Endothelial cell of umbilical vein (primary cell): ENCODE data around the gene MFRP. TPM values are rescaled to one million over a fixed set of nuclear protein-coding genes. Genes with fewer than 3 reads are reported as not detected.

Experiments used
- BruUV-seq: library from RNA; stranded (reverse); fragments of 400-500 nt; replicated peaks from 2 replicates; lab custom pipeline; 2021; lab: Mats Ljungman, UMichigan
- CTCF ChIA-PET: fragments of 300-600, 350-600 bp; sonication (Branson Sonifier 250); formaldehyde crosslinking; loops from one replicate; lab custom pipeline; 2021; ENCODE audit warnings: antibody characterized with exemption, inconsistent platforms; lab: Charles Lee
- POLR2A ChIA-PET: fragments of 300-600, 350-600 bp; sonication (Branson Sonifier 250); formaldehyde crosslinking; loops from one replicate; lab custom pipeline; 2021; ENCODE audit warnings: antibody characterized with exemption, inconsistent platforms; lab: Charles Lee
- DNase-seq: peaks from one replicate; pipeline ENCODE4 v3.0.0-alpha.2; 2011; ENCODE audit warnings: low read depth, low spot score
- FAIRE-seq: peaks from 2 replicates; lab custom pipeline; 2011; peaks lifted over from hg19 to GRCh38; lab: Jason Lieb, UNC
- H2AFZ ChIP-seq: 2 replicates; pipeline ENCODE4 v1.6.0; 2012; ENCODE audit warnings: low read depth, low read length, control low read depth, inconsistent platforms
- H3K27ac ChIP-seq: 2 replicates; pipeline ENCODE4 v1.5.1; 2011; ENCODE audit warnings: low read depth, mild to moderate bottlenecking, control low read depth, low read length, moderate library complexity; ENCODE audit not compliant: insufficient read depth
- H3K27me3 ChIP-seq, 2 experiments: 2 replicates each; pipeline versions ENCODE4 v1.6.0 to v1.6.1; 2011; ENCODE audit warnings: low read length in 2 of 2, mixed read lengths in 1 of 2; ENCODE audit not compliant: control insufficient read depth in 2 of 2, insufficient read depth in 2 of 2
- H3K36me3 ChIP-seq, 2 experiments: 2 replicates in 1 of 2; 3 replicates in 1 of 2; pipeline ENCODE4 v1.5.1; 2011; ENCODE audit warnings: low read length in 2 of 2, mild to moderate bottlenecking in 1 of 2, moderate library complexity in 1 of 2; ENCODE audit not compliant: control insufficient read depth in 2 of 2, insufficient read depth in 2 of 2; ENCODE audit errors: extremely low read depth in 1 of 2
- H3K4me1 ChIP-seq: 3 replicates; pipeline ENCODE4 v1.5.1; 2011; ENCODE audit warnings: mild to moderate bottlenecking, low read length; ENCODE audit not compliant: control insufficient read depth, insufficient read depth; ENCODE audit errors: extremely low read depth
- H3K4me2 ChIP-seq: 2 replicates; pipeline ENCODE4 v1.6.1; 2011; ENCODE audit warnings: low read length, control low read depth, mixed read lengths; ENCODE audit not compliant: insufficient read depth
- H3K4me3 ChIP-seq, 3 experiments: fragments of 200-600 bp in 1 of 3; sonication (generic), shearing (Covaris generic) in 1 of 3; replicated peaks in 1 of 3; 2 replicates each; pipeline ENCODE4 v1.5.1; 2011 to 2016; ENCODE audit warnings: control low read depth in 3 of 3, low read length in 3 of 3, mild to moderate bottlenecking in 2 of 3, inconsistent platforms in 1 of 3, low read depth in 1 of 3, moderate library complexity in 1 of 3; ENCODE audit not compliant: insufficient read depth in 1 of 3
- H3K79me2 ChIP-seq: 2 replicates; pipeline ENCODE4 v1.6.0; 2012; ENCODE audit warnings: low read length, inconsistent platforms; ENCODE audit not compliant: control insufficient read depth, insufficient read depth
- H3K9ac ChIP-seq: replicated peaks from 2 replicates; pipeline ENCODE3; 2011; ENCODE audit warnings: low read length, control low read depth; ENCODE audit not compliant: insufficient read depth; ENCODE audit errors: extremely low read depth
- H3K9me1 ChIP-seq: replicated peaks from 3 replicates; pipeline ENCODE4 v1.6.0; 2011; ENCODE audit warnings: mild to moderate bottlenecking, low read length; ENCODE audit not compliant: control insufficient read depth, insufficient read depth; ENCODE audit errors: extremely low read depth
- H3K9me3 ChIP-seq: replicated peaks from 2 replicates; pipeline ENCODE4 v1.5.1; 2012; ENCODE audit warnings: low read length, inconsistent platforms; ENCODE audit not compliant: control insufficient read depth, insufficient read depth
- H4K20me1 ChIP-seq: replicated peaks from 2 replicates; pipeline ENCODE3; 2011; ENCODE audit warnings: mild to moderate bottlenecking, low read length; ENCODE audit not compliant: control insufficient read depth, insufficient read depth; ENCODE audit errors: extremely low read depth
- CTCF ChIP-seq, 2 donors: IDR thresholded peaks; 1 replicate in 1 of 2; 2 replicates in 1 of 2; pipeline ENCODE4 v1.5.1; 2011; ENCODE audit warnings: low read length in 2 of 2, mild to moderate bottlenecking in 2 of 2, moderate library complexity in 2 of 2, control low read depth in 1 of 2, inconsistent platforms in 1 of 2, low read depth in 1 of 2; ENCODE audit not compliant: insufficient read depth in 1 of 2; ENCODE audit errors: extremely low read depth in 1 of 2
- EZH2 ChIP-seq: IDR thresholded peaks from 2 replicates; pipeline ENCODE4 v1.6.1; 2012; ENCODE audit warnings: borderline replicate concordance, low read depth, mild to moderate bottlenecking, moderate library complexity, low read length, inconsistent platforms; ENCODE audit not compliant: severe bottlenecking
- FOS ChIP-seq: IDR thresholded peaks from 2 replicates; pipeline ENCODE4 v1.6.1; 2011; ENCODE audit warnings: mild to moderate bottlenecking, low read length, moderate library complexity, borderline replicate concordance; ENCODE audit not compliant: insufficient read depth
- GATA2 ChIP-seq: IDR thresholded peaks from 2 replicates; pipeline ENCODE4 v1.7.0; 2011; ENCODE audit warnings: low read depth, mild to moderate bottlenecking, moderate library complexity, mixed read lengths, low read length; ENCODE audit not compliant: insufficient read length, insufficient read depth
- JUN ChIP-seq: IDR thresholded peaks from 2 replicates; pipeline ENCODE4 v1.6.1; 2011; ENCODE audit warnings: borderline replicate concordance, low read depth; ENCODE audit not compliant: insufficient read length, insufficient read depth
- MYC ChIP-seq: IDR thresholded peaks from one replicate; pipeline ENCODE4 v1.6.1; 2011; ENCODE audit warnings: mild to moderate bottlenecking, low read depth, low read length
- POLR2A ChIP-seq: IDR thresholded peaks from 2 replicates; pipeline ENCODE4 v1.6.1; 2012; ENCODE audit warnings: low read depth, mild to moderate bottlenecking, control low read depth, low read length
- POLR2AphosphoS5 ChIP-seq: IDR thresholded peaks from 2 replicates; pipeline ENCODE4 v1.6.1; 2012; ENCODE audit warnings: low read depth, mild to moderate bottlenecking, control low read depth, low read length, moderate library complexity; ENCODE audit not compliant: insufficient read depth
- dilution Hi-C: fragments of 300-500 bp; cut with MboI; formaldehyde crosslinking; loops from one replicate; pipeline ENCODE4 v1.15.0; 2019; ENCODE audit warnings: low sequenced_read_pairs; ENCODE audit not compliant: extremely low pct_ligation_motif_present
- intact Hi-C: fragments of 100-400 bp; cut with micrococcal nuclease; formaldehyde crosslinking; loops from one replicate; pipeline ENCODE4 v1.10.0; 2022
- polyA plus RNA-seq, 4 experiments: library from polyadenylated mRNA; depleted of rRNA in 3 of 4; stranded (reverse) in 3 of 4; unstranded in 1 of 4; fragments of >200 nt; gene quantifications; 2 replicates each; pipeline versions ENCODE4 v1.2.1 to v1.2.3, GENCODE V29; 2011 to 2012; ENCODE audit warnings: missing spikeins in 1 of 4
- total RNA-seq: library from RNA; stranded (reverse); gene quantifications from 2 replicates; pipeline ENCODE4 v1.2.3, GENCODE V29; 2021
- TF ChIP-seq, protein P1 (sequence below): IDR thresholded peaks from 2 replicates; pipeline ENCODE4 v1.6.1; 2011; ENCODE audit not compliant: insufficient read depth, insufficient read length

MFRP gene
- total and polyA plus RNA-seq, 2 donors (not counting 3 experiments of a cell fraction or from before 2014, with no cell fraction given) = 0.08 TPM; not detected in 1

DNA sequence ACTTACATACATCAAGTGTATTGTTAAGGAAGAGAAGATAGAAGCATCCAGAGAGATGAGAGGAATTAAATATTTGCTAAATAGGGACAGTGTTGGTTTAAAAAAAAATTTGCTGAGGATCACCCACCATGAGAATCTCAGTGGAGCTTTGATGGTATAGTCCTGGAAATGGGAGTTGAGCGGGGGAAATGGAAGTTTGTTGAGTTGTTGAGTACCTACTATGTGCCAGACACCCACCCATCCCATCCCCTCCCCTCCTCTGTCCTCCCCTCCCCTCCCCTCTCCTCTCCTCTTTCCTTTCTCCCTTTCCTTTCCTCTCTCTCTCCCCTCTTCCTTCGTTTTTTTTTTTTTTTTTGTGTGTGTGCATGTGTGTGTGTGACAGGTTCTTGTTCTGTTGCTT lies 4.7 kb upstream of the MFRP start:
- FAIRE-seq (no peak), DNase-seq (no peak)
- Histone ChIP-seq H3K79me2 (no peaks in the 10 kb centered on the region), H3K4me2 (no peak overlapping the region), H3K27ac (no peak overlapping the region), H3K4me3 (no peak overlapping the region), H2AFZ (no peak overlapping the region), H3K9me3 (no peaks in the 10 kb centered on the region), H3K9me1 (no peaks in the 10 kb centered on the region), H3K36me3 (no peaks in the 10 kb centered on the region), H4K20me1 (no peaks in the 10 kb centered on the region), H3K4me1 (peaks cover 5% of the 10 kb centered on the region), H3K9ac (no peak overlapping the region), H3K27me3 (peaks cover 0 to 3% of the 10 kb centered on the region in 2 experiments)
- ChIA-PET POLR2A (no interaction called here), CTCF (interaction anchor here (1.5 kb wide), 1 partner anchor 13 kb away, joined by 6 read pairs; no protein-coding TSS in a partner anchor)
- intact Hi-C loops = loop anchor here (5.0 to 10.0 kb wide), 2 partner anchors 376 to 864 kb away; partner anchors contain the start of genes NECTIN1 and OAF
- BruUV-seq = no TSS peak
- dilution Hi-C loops = no loop called here
- TF ChIP-seq POLR2A (no peak), POLR2AphosphoS5 (no peak), FOS (no peak), JUN (no peak), EZH2 (no peak), MYC (no peak), CTCF (IDR thresholded peaks at IDR 0.05; ENCODE audit: extremely low read depth in 1 of 2, insufficient read depth in 1 of 2, low read depth in 1 of 2, low read length in 2 of 2) (no peak), GATA2 (no peak)
- TF ChIP-seq, protein P1, sequence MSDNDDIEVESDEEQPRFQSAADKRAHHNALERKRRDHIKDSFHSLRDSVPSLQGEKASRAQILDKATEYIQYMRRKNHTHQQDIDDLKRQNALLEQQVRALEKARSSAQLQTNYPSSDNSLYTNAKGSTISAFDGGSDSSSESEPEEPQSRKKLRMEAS = no peak
